K562 (cell line): Measurements from ENCODE around the gene CYP21A2. TPM values are rescaled to one million over a fixed set of nuclear protein-coding genes. Genes with fewer than 3 reads are reported as not detected.

ENCODE experiments used
- ATAC-seq: fragments of 200-7000 bp; cut with Tn5 transposase; 3 replicates; pipeline ENCODE4 v1.9.1; 2020; ENCODE audit warnings: moderate library complexity
- BruUV-seq: library from RNA; stranded (reverse); fragments of 400-500 nt; replicated peaks from 2 replicates; lab custom pipeline; 2021; lab: Mats Ljungman, UMichigan
- CTCF ChIA-PET: fragments of 300-600 bp; formaldehyde crosslinking; extraction: SDS; loops from one replicate; lab custom pipeline; 2021; ENCODE audit warnings: low intra/inter-chr PET ratio; lab: Yijun Ruan, JAX
- POLR2A ChIA-PET: fragments of 300-600, 350-650 bp; sonication (Branson Sonifier 250); formaldehyde crosslinking; extraction: SDS; loops from one replicate; lab custom pipeline; 2021; ENCODE audit warnings: antibody characterized with exemption, inconsistent platforms; lab: Yijun Ruan, JAX
- DNase-seq, 4 experiments: peaks; one replicate each; pipeline versions ENCODE4 v3.0.0 to v3.0.0-alpha.2; 2011 to 2018; ENCODE audit warnings: low spot score in 3 of 4, mixed read lengths in 3 of 4; ENCODE audit errors: extremely low read depth in 1 of 4
- FAIRE-seq: peaks from 2 replicates; lab custom pipeline; 2011; peaks lifted over from hg19 to GRCh38; lab: Jason Lieb, UNC
- H2AFZ ChIP-seq: 2 replicates; pipeline ENCODE4 v1.6.0; 2011; ENCODE audit warnings: low read depth, low read length, control low read depth, inconsistent platforms
- H3K27ac ChIP-seq: fragments of 200-600 bp; 3 replicates; pipeline ENCODE4 v1.8.0; 2011; ENCODE audit warnings: low read depth, mild to moderate bottlenecking, control low read depth, inconsistent platforms, low read length, moderate library complexity, mixed read lengths; ENCODE audit errors: extremely low read depth
- H3K27me3 ChIP-seq, 2 experiments: fragments of 300-600 bp in 1 of 2; 2 replicates in 1 of 2; 3 replicates in 1 of 2; pipeline versions ENCODE4 v1.6.0 to v1.8.0; 2011; ENCODE audit warnings: inconsistent platforms in 2 of 2, low read length in 2 of 2, mild to moderate bottlenecking in 1 of 2, mixed read lengths in 1 of 2, moderate library complexity in 1 of 2; ENCODE audit not compliant: control insufficient read depth in 2 of 2, insufficient read depth in 2 of 2
- H3K36me3 ChIP-seq: fragments of 300-600 bp; 3 replicates; pipeline ENCODE4 v1.8.0; 2011; ENCODE audit warnings: mild to moderate bottlenecking, low read length, inconsistent platforms; ENCODE audit not compliant: control insufficient read depth, insufficient read depth
- H3K4me1 ChIP-seq, 2 experiments: fragments of 200-600 bp in 1 of 2; replicated peaks in 1 of 2; 2 replicates in 1 of 2; 3 replicates in 1 of 2; pipeline versions ENCODE4 v1.5.1 to v1.8.0; 2011; ENCODE audit warnings: inconsistent platforms in 2 of 2, low read length in 2 of 2, mild to moderate bottlenecking in 1 of 2, mixed read lengths in 1 of 2, moderate library complexity in 1 of 2; ENCODE audit not compliant: control insufficient read depth in 2 of 2, insufficient read depth in 2 of 2
- H3K4me2 ChIP-seq: 2 replicates; pipeline ENCODE4 v1.6.1; 2011; ENCODE audit warnings: low read length, control low read depth, inconsistent platforms, mixed read lengths; ENCODE audit not compliant: insufficient read depth
- H3K4me3 ChIP-seq: fragments of 200-600 bp; sonication (generic), shearing (Covaris generic); 2 replicates; pipeline ENCODE4 v1.5.1; 2016; ENCODE audit warnings: control low read depth, inconsistent platforms
- H3K79me2 ChIP-seq: fragments of 200-600 bp; 3 replicates; pipeline ENCODE4 v1.8.0; 2011; ENCODE audit warnings: low read length, inconsistent platforms; ENCODE audit not compliant: control insufficient read depth, insufficient read depth
- H3K9ac ChIP-seq, 2 experiments: 2 replicates each; pipeline versions ENCODE4 v1.6.0 to v1.6.1; 2011; ENCODE audit warnings: low read depth in 2 of 2, low read length in 2 of 2, control low read depth in 1 of 2, inconsistent platforms in 1 of 2, mild to moderate bottlenecking in 1 of 2, mixed read lengths in 1 of 2; ENCODE audit not compliant: insufficient read depth in 1 of 2
- H3K9me1 ChIP-seq: one replicate; pipeline ENCODE4 v1.6.0; 2011; ENCODE audit warnings: inconsistent platforms, mild to moderate bottlenecking, low read length, moderate library complexity; ENCODE audit not compliant: control insufficient read depth, insufficient read depth
- H3K9me3 ChIP-seq: replicated peaks from 2 replicates; pipeline ENCODE4 v1.5.1; 2011; ENCODE audit warnings: low read depth, low read length, inconsistent platforms; ENCODE audit not compliant: control insufficient read depth, insufficient read depth
- H4K20me1 ChIP-seq: replicated peaks from 2 replicates; pipeline ENCODE4 v1.6.1; 2011; ENCODE audit warnings: low read length, inconsistent platforms, mixed read lengths; ENCODE audit not compliant: control insufficient read depth, insufficient read depth
- POU5F1 ChIP-seq: fragments of 150-350 bp; IDR thresholded peaks from 2 replicates; pipeline ENCODE4 v1.6.1; 2014; ENCODE audit warnings: borderline replicate concordance, low read length, low read depth, mild to moderate bottlenecking; ENCODE audit not compliant: partially characterized antibody
- TCF7 ChIP-seq: sonication (generic); IDR thresholded peaks from 2 replicates; pipeline ENCODE4 v1.6.1; 2016; ENCODE audit warnings: antibody characterized with exemption, borderline replicate concordance
- WGBS: fragments of 100-300 bp; shearing (Covaris generic); methylation state at CpG from one replicate; pipeline ENCODE4 v1.1.6; 2016; ENCODE audit warnings: low coverage, mixed read lengths; ENCODE audit not compliant: insufficient coverage; ENCODE audit errors: missing lambda C conversion rate; 5-methylcytosine and 5-hydroxymethylcytosine counted together
- in situ Hi-C: fragments of 300-500 bp; cut with MboI; formaldehyde crosslinking; loops from 4 replicates; pipeline ENCODE4 v1.15.0; 2018; ENCODE audit warnings: inconsistent platforms, mixed read lengths
- intact Hi-C: fragments of 100-400 bp; cut with micrococcal nuclease; formaldehyde crosslinking; loops from 2 replicates; pipeline ENCODE4 v1.14.2; 2022
- polyA plus RNA-seq, 8 experiments: library from polyadenylated mRNA; depleted of rRNA in 4 of 8; stranded (reverse) in 5 of 8; unstranded in 3 of 8; fragments of >200 nt; fragmentation: Nextera tagmentation in 2 of 8; fragmentation: Illumina TruSeq in 1 of 8; extraction: Ambion mirVana in 2 of 8; extraction: Trizol in 1 of 8; gene quantifications; 2 replicates each; pipeline versions ENCODE4 v1.2.1 to v1.2.3, GENCODE V29; 2011 to 2014; ENCODE audit warnings: inconsistent platforms in 1 of 8, missing spikeins in 1 of 8
- total RNA-seq, 7 experiments: library from RNA; depleted of rRNA in 6 of 7; stranded (reverse); fragments of >200 nt in 6 of 7; fragmentation: Illumina TruSeq in 2 of 7; extraction: Trizol in 2 of 7; gene quantifications; 2 replicates each; pipeline versions ENCODE4 v1.2.1 to v1.2.3, GENCODE V29; 2011 to 2021; ENCODE audit warnings: low replicate concordance in 1 of 7

CYP21A2 gene
- total and polyA plus RNA-seq, 9 of the 15 experiments (the other 6 are each of a cell fraction or from before 2014, with no cell fraction given), result 0.03 to 1.4 (median 0.19) TPM

DNA sequence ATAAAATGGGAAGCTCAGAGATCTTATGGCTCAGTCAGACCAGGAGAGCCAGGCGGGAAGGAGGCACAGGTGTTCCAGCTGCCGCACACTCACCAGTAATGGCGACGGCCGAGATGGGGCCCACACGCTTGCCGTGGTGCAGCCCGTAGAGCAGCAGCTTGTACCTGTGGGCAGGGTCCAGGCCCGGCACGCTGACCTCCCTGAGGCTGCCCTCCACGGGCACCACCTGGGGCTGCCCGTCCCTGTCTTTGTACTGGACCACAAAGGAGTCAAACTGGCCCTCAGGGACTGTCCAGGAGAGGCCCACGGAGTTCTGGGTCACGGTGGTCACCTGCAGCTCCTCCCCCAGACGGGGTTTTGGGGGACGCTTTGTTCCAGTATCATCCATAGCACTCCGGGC, 31.2 kb downstream of the CYP21A2 start (continued):
- no peak for TF ChIP-seq TCF7

DNA sequence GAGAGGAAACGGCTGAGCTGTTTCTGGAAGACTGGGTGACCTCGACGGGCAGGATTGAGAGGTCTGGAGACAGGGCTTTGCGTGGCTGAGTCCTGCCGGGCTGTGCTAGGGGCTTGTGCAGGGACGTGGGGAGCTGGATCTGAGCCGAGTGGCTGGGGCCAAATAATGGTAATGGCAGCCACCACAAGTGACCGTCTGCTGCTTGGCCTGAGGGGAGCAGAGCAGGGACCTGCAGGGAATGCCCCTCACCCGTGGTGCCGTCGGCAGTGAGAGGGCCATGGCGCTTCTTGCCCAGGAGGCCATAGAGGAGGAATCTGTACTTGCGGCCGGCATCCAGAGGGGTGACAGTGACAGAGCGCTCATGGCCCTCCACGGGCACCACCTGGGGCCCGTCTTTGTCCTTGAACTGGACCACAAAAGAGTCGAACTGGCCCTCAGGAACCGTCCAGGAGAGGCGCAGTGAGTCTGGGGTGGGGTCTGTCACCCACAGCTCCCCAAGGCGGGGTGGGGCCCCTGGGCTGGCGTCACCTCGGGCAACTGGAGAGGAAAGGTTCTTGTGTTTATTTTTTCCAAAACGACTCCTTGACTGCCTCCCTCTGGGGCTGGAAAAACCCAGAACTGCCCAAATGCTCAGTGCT, 31.8 kb downstream of the CYP21A2 start:
- Histone ChIP-seq H3K36me3 (no peaks in the 10 kb centered on the region), H3K9me3 (no peaks in the 10 kb centered on the region), H3K4me3 (no peak overlapping the region), H4K20me1 (no peaks in the 10 kb centered on the region), H3K9me1 (no peaks in the 10 kb centered on the region), H3K27ac (no peak overlapping the region), H2AFZ (no peak overlapping the region), H3K79me2 (no peaks in the 10 kb centered on the region), H3K9ac (no peak overlapping the region; a peak in 1 of 4 replicates), H3K27me3 (peaks cover 52 to 68% of the 10 kb centered on the region in 2 experiments), H3K4me2 (no peak overlapping the region), H3K4me1 (peaks cover 0 to 13% of the 10 kb centered on the region in 2 experiments; a peak in 2 of 5 replicates)
- ATAC-seq (peak; percentile 16; the same call in 1 of the 3 replicates), FAIRE-seq (no peak), DNase-seq (no peak)
- no TSS peak for BruUV-seq
- intact Hi-C loops (no loop called here), in situ Hi-C loops (no loop called here)
- no peak for TF ChIP-seq POU5F1
- 12% methylated on average over 24 of the region's 24 CpGs for WGBS
- CTCF ChIA-PET, result no interaction called here
- POLR2A ChIA-PET, result no interaction called here
